ENCODE data around the gene TACC2.
"Not testable (repeated sequence)": the region's sequence is repeated elsewhere in the genome, so short reads cannot be mapped to it uniquely, and the experiment has no call there.

The TACC2 gene

DNA sequence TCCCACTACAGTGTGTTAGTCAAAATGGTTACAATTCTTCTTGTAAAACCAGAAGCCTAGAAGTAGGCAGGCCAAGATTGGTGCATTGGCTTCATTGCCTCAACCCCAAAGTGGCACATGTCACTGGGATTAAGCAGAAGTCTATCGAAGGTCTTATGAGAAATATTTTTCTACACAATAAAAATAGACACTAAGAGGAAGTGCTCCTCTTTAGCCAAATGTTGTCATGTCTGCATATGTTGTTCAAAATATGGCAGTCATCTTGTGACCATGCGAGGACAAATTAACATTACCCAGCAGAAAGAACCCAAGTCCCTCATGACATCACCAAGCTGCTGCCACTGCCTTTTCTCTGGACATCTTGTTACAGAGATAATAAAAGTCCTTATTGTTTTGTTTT is 7.6 kb upstream of the TACC2 start:
- no peak for DNase-seq

DNA sequence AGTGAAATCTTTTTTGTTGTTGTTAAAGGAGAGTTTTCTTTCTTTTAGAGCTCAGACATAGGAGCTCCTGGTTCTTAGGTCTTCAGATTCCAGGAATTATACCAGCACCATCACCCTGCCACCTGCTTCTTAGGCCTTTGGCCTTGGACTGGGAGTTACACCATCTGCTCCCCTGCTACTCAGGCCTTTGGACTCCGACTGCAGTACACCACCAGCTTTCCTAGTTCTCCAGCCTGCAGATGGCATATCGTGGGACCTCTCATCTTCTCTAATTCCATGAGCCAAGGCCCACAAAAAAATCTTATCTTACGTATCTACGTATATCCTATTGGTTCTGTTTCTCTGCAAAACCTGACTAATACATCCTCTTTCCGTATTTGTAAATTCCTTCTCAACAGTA is 5.1 kb upstream of the TACC2 start:
- no peak for DNase-seq

DNA sequence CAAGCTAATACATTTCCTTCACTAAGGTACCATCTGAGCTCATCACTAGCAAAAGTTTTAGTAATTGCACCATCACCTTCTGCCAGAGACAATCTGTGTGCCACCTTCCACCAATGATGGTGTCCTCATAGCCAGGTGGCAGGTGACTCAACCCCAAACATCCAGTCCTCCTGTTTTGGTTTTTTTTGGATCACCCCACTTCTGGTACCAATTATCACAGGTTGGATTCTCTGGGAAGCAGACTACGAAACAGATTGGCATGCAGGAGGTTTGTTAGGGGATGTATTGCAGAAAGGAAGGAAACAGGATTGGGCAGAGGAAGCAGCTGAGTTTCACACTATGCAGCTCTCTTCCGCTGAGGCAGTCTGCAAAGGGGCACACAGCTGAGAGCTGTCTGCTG is 4.5 kb upstream of the TACC2 start:
- DNase-seq = no peak

DNA sequence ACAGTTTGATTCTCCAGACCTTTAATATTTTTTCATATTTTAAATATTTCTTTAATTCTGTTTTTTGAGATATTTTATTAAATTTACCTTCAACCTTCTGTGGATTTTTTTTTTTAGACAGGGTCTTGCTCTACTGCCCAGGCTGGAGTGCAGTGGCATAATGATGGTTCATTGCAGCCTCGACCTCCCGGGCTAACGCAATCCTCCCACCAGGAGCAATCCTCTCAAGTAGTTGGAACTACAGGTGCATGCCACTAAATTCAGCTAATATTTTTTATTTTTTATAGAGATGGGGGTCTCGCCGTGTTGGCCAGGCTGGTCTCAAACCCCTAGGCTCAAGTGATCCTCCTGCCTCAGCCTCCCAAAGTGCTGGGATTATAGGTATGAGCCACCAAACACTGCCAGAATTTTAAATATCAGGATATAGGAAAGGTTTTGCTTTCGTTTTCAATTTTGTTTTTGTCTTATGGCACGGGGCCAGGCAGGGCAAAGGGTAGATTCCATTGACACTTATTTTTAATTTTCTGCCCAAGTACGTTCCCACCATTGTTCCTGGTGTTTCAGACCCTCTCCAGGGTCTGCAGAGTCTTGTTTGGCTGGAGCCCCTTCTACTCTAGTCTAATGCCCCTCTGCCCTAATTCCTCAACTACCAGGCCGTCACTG is 1.2 kb downstream of the TACC2 start:
- no peak for DNase-seq

DNA sequence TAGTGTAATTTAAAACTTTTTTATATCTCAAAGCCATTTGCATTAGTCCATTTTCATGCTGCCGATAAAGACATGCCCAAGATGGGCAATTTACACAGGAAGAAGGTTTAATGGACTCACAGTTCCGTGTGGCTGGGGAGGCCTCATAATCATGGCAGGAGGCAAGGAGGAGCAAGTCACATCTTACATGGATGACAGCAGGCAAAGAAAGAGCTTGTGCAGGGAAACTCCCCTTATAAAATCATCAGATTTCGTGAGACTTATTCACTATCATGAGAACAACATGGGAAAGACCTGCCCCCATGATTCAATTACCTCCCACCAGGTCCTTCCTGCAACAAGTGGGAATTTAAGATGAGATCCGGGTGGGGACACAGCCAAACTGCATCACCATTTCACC is 2.8 kb downstream of the TACC2 start:
- DNase-seq = not testable (repeated sequence)

DNA sequence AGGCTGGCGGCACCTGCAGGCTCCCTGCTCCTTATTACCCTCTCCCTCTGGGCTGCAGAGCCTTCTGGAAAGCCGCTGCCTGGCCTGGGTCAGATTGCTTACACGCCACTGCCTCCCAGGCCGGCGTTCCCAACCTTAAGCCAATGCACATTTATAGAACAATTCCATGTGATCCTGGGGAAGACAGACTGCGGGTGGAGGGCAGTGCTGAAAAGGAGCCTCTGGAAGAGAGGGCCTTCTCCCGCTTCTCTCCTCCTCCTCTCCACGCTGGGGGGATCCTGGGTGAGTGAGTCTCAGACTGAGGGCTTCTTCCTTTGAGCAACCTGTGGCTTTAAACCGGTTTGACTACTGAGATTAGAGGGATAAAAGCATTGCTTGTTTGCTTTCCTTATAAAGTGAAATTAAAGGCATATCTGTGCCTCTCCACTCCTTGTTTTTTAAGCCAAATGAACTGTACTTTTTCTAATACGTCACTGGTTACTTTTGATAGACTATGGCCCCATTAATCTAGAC is 5.5 kb downstream of the TACC2 start:
- DNase-seq = no peak

DNA sequence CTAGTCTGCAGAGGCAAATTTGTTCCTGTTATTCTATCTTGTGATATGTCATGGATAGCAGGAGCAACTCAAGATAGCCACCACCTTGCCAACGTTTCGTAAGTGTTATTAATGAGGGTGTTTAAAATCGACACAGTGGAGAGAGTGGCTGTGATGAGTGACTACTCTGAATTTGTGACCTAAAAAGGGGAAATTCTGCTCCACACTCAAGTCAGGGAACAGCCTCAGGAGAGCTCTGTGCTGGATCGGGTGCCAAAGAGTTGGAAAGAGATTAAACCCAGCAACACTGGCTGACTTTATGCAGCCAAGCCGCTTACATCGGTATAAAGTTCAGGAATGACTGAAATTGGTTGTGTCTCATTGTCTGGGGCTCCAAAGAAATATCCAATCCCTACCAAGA is 9.5 kb downstream of the TACC2 start:
- no peak for DNase-seq

DNA sequence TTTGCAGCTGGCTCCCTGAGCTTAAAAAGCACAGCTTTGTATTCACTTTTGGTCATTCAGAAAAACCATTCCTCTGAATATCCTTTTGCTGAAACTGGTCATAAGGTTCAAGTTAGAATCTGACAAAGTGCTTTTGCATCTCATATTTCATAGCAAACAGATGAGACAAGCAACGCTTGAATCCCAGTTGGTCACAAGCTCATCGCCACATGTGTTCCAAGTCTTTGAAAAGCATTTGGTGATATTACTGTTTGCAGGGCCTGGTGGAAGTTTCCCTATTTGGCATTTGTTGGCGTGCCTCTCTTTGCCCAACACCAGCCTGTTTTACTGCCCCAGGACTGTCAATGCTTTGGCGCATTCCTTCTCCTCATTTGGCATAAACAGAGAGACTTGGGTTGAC is 10.3 kb downstream of the TACC2 start:
- DNase-seq = no peak

DNA sequence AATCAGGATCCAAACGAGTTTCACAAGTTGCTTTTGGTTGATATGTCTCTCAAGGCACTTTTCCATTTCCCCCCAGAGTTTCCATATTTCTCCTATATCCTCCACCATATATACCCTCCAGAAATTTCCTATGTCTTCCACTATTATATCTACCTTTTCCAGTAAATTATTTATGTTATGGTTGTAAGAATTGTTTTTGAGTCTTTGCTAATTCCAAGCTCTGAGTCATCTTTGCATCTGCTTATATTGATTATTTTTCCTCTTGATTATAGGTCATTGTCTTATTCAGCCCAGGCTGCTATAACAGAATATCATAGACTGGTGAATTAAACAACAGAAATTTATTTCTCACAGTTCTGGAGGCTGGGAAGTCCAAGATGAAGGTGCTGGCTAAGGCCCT is 12.7 kb downstream of the TACC2 start:
- DNase-seq = no peak

DNA sequence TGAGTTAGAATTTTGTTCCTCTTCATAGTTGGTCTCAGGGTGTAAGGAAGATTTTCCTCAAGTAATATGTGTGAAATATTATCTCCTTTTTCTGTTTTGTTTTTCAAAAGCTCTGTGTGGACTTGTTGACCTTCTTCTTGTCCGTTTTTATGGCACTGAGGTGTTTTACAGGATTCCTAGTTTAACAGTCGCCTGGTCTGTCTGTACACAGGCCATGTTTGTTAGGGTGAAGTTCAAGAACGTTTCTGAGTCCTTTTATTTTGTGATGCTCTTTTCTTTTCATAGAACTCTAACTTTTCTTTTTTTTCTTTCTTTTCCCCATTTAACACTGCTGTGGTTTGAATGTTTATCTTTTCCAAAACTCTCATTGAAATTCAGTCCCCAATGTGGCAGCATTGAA is 18.5 kb downstream of the TACC2 start:
- no peak for DNase-seq

DNA sequence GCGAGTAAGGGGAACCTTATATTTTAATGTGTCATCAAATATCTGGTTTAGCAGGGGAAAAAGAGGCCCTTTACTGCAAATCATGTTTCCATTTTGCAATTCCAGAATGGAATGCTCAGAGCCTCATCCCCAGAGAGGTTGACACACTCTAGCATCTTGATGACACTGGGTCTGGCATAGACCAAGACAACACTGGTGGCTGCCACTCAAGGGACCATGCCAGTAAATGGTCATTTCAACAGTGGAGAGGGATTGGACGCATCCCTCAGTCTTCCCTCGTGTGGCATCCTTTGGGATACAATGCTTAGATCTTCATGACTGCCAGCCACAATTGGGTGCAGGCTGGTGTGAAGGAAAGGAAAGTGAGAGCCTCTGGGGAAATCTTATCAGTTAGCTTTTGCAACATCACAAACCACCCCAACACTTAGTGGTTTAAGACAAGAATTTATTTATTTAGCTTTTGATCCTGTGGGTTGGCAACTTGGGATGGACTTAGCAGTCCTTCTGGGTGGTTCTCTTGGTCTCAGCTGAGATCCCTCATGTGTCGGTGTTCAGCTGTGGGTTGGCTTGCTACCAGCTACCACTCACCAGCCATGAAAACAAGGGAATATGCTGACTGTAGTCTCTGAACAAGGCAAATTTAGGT is 21.6 kb downstream of the TACC2 start:
- DNase-seq = no peak

DNA sequence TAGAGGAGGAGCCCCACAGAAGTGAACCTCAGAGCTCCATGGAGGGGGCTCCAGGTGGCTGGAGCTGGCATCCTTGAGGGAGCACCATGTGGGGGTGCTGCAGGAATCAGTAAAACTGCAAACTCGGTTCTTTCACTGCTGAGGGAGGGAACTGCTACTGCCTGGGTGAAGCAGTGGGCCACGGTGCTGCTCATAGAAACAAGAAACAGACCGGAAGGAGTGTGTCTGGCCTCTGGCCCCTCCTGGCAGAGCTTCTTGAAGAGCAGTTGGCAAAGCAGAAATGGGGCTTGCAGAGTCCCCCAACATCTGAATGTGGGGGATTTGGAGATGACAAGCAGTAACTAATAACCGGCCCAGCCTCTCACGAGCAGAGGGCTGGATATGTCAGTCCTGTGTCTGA is 23.8 kb downstream of the TACC2 start:
- DNase-seq = no peak

DNA sequence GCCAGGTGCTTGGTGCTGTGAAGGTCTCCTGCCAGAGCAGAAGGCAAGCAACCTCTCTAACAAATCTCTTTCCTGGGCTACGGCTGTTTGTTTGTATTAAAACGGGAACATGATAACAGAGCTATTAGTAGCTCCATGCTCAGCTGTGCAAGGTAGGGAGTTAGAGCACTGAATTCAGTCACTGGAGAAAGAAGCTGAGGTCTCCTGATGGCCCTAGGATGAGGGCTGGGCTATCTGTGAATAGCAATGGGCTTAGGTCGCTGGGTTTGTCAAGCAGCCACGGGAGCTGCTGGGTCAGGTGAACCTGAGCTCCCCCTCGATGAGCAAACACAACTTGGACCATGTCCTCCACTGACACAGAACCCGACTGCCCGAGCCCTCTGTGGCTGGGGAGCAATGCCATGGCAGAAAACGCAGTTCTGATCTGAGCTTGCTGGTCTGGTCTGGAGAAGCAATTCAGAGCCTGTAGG is 24.4 kb downstream of the TACC2 start:
- no peak for DNase-seq

DNA sequence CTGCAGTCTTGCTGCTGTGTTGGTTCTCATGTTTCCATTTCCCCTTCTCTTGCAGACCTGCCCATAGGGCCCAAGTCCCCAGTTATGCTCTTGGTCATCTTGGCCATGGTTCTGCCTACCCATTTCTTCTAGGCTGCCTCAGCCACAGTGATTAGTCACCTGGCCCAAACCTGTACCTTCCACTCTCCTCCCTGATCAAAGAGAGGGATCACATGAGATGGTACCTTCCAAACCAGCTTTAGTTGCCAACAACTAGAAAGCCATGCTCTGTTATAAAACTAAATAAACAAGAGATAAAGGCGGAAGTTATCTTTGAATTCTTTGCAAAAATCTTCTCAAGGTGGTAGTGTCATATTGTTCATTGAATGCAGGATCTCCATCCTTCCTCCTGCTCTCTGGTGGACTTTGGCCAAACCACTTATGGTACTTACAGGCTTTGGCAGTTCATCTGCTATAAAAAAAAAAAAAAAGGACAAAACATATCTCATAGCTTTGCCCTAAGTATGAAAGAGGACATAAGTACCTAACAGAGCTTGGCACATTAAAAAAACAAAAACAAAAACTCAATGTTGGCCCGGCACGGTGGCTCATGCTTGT is 25.8 kb downstream of the TACC2 start:
- no peak for DNase-seq

DNA sequence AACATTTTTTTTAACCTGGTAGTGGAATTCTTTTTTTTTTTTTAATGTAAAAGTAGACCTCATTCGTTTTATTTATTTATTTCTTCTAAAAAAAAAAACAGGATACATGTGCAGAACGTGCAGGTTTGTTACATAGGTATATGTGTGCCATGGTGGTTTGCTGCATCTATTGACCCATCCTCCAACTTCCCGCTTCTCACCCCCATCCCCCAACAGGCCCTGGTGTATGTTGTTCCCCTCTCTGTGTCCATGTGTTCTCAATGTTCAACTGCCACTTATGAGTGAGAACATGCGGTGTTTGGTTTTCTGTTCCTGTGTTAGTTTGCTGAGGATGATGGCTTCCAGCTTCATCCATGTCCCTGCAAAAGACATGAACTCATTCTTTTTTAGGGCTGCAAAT is 29.0 kb downstream of the TACC2 start:
- not testable (repeated sequence) for DNase-seq

DNA sequence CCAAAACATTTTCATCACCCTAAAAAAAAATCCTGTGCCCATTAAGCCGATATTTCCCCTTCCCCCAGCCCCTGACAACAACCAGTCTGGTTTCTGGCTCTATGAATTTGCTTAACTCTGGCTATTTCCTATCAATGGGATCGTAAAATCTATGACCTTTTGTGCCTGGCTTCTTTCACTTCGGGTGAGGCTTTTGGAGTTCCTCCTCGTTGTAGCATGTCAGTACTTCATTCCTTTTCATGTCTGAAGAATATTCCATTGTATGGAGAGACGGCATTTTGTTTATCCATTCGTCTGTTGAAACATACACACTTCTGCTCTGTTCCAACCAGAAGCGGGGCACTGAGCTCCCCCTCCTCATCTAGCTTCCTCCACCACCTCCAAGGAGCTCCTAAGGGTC is 29.5 kb downstream of the TACC2 start:
- no peak for DNase-seq

DNA sequence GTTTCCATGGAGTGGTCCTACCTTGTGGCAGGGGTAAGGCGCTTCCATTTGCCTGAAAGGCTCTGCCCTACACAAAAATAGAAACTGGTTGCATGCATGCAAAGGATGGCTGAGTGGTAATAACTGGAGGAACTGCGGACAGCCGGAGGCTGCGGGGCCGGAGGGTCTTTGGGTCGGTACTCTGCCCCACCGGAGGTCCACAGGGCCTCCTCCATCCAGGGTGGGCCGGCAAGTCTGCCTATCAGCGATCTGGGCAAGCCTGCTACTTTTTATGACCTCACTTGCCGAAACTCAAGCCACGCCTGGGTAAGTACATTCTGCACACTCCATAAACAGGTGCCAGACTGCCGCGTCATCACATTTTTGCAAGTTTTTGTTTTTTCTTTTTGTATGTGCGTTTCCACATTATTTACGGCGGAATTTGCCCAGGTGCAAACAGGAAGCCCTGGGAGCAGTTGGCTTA is 30.0 kb downstream of the TACC2 start:
- no peak for DNase-seq

DNA sequence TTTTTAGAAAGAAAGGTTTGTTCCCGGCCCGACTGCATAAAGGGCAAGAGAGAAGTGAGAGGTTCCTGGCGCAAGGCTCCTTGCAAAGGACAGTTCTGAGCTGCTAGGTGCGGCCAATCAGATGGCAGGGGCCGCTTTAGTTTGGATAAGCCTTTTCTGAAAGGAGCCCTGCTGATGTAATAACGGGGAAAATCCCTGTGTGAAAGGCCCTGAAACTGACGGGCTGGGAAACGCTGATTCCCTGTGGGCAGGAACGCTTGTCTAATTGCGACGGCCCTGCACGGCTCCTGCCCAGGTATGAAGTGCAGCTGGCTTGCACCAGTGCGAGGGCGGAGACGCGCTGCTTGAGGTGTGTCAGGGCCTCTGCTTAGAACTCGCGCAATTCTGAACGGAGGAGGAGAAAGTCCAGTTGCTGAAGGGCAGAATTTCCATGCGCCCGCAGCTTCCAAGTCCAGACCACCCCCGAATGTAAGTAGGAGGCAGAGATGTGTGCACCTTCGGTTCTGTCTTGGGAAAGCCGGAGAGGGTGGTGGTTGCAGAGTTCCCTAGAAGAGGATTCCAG is 30.5 kb downstream of the TACC2 start:
- DNase-seq = no peak

DNA sequence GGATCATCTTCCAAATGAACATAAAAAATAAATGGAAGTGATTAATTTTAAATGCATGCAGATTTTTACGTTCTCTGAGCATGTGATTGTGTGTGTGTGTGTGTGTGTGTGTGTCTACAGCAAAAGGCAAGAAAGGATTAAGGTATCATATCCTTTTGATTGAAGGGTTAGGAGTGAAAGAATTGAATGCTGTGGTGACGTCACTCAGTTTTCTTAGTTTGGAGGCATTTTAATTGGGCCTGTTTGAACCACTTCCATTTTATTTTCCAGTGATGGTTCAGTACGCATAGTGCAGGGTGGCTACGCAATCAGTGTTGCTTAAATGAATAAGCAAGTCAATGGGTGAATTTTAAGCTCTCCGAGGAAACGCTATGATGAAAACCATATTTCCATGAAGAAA is 31.3 kb downstream of the TACC2 start:
- DNase-seq = no peak

DNA sequence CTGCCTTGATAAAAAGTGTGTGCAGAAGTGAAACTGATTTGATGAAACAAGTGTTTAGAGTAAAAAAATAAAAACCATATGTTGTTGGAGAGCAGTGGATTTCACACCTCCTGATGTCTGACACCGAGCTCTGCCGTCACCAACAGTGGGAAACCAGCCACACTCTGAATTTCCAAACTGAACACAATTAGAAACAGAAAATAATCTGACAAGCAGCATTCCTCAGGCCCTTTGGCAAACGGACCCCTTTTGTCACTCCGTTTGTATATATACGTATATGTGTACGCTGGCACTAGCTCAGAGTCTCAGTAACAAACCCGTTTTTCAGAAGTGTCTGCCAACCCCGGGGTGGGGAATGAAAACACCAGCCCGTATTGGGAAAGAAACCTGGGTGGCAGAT is 32.4 kb downstream of the TACC2 start:
- DNase-seq = no peak

DNA sequence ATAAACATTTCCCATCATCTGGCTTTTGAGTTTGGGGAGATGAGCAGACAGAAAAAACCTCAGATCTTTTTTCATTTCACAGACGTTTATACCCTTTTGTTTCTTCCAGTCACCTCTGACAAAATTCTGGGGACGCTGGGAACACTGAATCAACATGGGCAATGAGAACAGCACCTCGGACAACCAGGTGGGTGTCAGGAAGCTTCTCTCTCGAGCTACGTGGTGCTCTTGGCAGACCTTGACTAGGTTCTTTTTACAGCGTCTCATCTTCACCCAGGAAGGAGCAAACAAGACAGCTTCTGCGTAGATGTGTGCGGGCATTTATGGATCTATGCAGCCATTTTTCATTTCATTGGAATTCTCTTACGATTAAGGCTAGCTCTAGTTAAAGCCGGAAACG is 32.9 kb downstream of the TACC2 start:
- no peak for DNase-seq

DNA sequence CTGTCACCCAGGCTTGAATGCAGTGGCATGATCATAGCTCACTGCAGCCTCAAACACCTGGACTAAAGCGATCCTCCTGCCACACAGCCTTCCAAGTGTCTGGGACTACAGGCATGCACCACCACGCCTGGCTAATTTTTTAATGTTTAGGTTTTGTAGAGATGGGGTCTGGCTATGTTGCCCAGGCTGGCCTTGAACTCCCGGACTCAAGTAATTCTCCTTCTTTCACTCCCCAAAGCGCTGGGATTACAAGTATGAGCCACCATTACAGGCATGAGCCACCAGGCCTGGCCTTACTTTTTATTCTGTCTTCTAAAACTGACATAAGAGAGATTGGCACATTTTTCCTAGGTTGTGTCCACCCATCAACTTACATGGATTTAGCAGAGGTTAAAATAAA is 33.3 kb downstream of the TACC2 start:
- no peak for DNase-seq

DNA sequence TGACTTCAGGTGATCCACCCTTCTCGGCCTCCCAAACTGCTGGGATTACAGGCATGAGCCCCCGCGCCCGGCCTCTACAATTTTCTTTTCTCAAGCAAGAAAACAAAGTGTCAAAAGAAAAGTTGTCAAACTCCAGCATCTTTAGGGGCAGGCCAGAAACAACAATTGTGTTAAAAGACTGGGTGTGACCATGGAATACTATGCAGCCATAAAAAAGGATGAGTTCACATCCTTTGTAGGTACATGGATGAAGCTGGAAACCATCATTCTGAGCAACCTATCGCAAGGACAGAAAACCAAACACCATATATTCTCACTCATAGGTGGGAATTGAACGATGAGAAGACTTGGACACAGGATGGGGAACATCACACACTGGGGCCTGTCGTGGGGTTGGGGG is 34.3 kb downstream of the TACC2 start:
- not testable (repeated sequence) for DNase-seq

Data from activated CD4-positive, CD25-positive, alpha-beta regulatory T cell treated with anti-CD3 and anti-CD28 coated beads, Interleukin-2, amount 50 U/mL, for 72 hours (primary cell).